ENCODE results near the gene RNF32. TPM values are rescaled to one million over a fixed set of nuclear protein-coding genes. Genes with fewer than 3 reads are reported as not detected.

RNF32 gene
- polyA plus RNA-seq, 3 donors, result 0.03 to 0.13 TPM; not detected in 1

GRCh38 chr7:156655251-156655650 is 14.7 kb downstream of the RNF32 start:
- Histone ChIP-seq H3K4me3 (replicated peaks in 1 of 3; ENCODE audit: low read depth in 2 of 3, low read length in 3 of 3) (no peak overlapping the region), H3K9me3 (replicated peaks in 1 of 2; ENCODE audit: control insufficient read depth in 1 of 2, insufficient read depth in 1 of 2, low read length in 2 of 2) (no peaks in the 10 kb centered on the region), H3K27me3 (ENCODE audit: control insufficient read depth in 2 of 2, insufficient read depth in 2 of 2, low read length in 2 of 2) (no peaks in the 10 kb centered on the region), H3K4me2 (replicated peaks; ENCODE audit: extremely low read depth, low read length, poor library complexity, severe bottlenecking) (no peak overlapping the region), H4K20me1 (ENCODE audit: insufficient read depth, low read length) (no peaks in the 10 kb centered on the region), H3K27ac (ENCODE audit: low read depth in 1 of 2, low read length in 2 of 2) (no peak overlapping the region), H3K36me3 (replicated peaks in 1 of 2; ENCODE audit: control insufficient read depth in 1 of 2, insufficient read depth in 2 of 2, low read length in 2 of 2) (no peaks in the 10 kb centered on the region), H3K9ac (ENCODE audit: insufficient read depth, low read length, poor library complexity, severe bottlenecking) (no peak overlapping the region), H2AFZ (ENCODE audit: insufficient read depth, low read depth, low read length, poor library complexity, severe bottlenecking) (no peak overlapping the region), H3K79me2 (ENCODE audit: insufficient read depth, low read length) (no peaks in the 10 kb centered on the region), H3K4me1 (ENCODE audit: control insufficient read depth in 1 of 2, insufficient read depth in 2 of 2, low read length in 2 of 2) (no peaks in the 10 kb centered on the region)
- TF ChIP-seq, protein P1, sequence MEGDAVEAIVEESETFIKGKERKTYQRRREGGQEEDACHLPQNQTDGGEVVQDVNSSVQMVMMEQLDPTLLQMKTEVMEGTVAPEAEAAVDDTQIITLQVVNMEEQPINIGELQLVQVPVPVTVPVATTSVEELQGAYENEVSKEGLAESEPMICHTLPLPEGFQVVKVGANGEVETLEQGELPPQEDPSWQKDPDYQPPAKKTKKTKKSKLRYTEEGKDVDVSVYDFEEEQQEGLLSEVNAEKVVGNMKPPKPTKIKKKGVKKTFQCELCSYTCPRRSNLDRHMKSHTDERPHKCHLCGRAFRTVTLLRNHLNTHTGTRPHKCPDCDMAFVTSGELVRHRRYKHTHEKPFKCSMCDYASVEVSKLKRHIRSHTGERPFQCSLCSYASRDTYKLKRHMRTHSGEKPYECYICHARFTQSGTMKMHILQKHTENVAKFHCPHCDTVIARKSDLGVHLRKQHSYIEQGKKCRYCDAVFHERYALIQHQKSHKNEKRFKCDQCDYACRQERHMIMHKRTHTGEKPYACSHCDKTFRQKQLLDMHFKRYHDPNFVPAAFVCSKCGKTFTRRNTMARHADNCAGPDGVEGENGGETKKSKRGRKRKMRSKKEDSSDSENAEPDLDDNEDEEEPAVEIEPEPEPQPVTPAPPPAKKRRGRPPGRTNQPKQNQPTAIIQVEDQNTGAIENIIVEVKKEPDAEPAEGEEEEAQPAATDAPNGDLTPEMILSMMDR (IDR thresholded peaks at IDR 0.05), result no peak
- intact Hi-C loops (cut with micrococcal nuclease), result no loop called here
- H3K4me3 Mint-ChIP-seq, result no peak overlapping the region
- H3K27me3 Mint-ChIP-seq (ENCODE audit: low read depth in 3 of 3), result peaks cover 7 to 27% (median 8%) of the 10 kb centered on the region in 3 donors
- H3K9me3 Mint-ChIP-seq, result no peaks in the 10 kb centered on the region
- no peaks in the 10 kb centered on the region for H3K36me3 Mint-ChIP-seq
- DNase-seq, result no peak
- H3K4me1 Mint-ChIP-seq, result no peaks in the 10 kb centered on the region
- H3K27ac Mint-ChIP-seq, result no peak overlapping the region
- WGBS (ENCODE audit: insufficient coverage), result 60% methylated on average over 3 of the region's 6 CpGs

DNA sequence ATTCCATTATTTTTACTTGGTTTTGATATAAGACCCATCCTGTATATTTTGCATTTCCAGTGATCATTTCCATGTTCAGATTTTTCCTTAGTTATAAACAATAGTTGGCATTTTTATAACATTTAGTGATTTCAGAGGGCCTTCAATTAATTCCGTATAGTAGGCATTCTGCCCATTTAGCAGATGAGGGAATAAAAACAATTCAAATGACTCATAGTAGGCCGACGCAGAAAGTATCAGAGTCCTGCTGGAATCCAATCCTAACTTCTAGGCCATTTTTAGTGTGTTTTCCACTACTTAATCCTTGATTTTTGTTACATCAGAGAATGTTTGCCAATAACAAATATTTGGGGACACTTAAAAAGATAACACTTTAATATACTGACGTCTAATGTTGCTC is 15.4 kb downstream of the RNF32 start:
- no peak for DNase-seq
- intact Hi-C loops (cut with micrococcal nuclease), result no loop called here
- Mint-ChIP-seq H3K27me3 (ENCODE audit: low read depth in 3 of 3) (peaks cover 7 to 25% (median 11%) of the 10 kb centered on the region in 3 donors), H3K4me3 (no peak overlapping the region), H3K4me1 (no peaks in the 10 kb centered on the region), H3K27ac (no peak overlapping the region), H3K36me3 (no peaks in the 10 kb centered on the region), H3K9me3 (peaks cover 0 to 4% (median 0%) of the 10 kb centered on the region in 7 donors)
- no peak overlapping the region for H3K4me2 ChIP-seq (replicated peaks; ENCODE audit: extremely low read depth, low read length, poor library complexity, severe bottlenecking)
- H3K36me3 ChIP-seq (replicated peaks in 1 of 2; ENCODE audit: control insufficient read depth in 1 of 2, insufficient read depth in 2 of 2, low read length in 2 of 2), result no peaks in the 10 kb centered on the region
- H3K4me1 ChIP-seq (ENCODE audit: control insufficient read depth in 1 of 2, insufficient read depth in 2 of 2, low read length in 2 of 2), result no peaks in the 10 kb centered on the region
- WGBS (ENCODE audit: insufficient coverage), result no CpG with 5 or more reads among the region's 4 CpGs
- H3K9ac ChIP-seq (ENCODE audit: insufficient read depth, low read length, poor library complexity, severe bottlenecking), result no peak overlapping the region
- no peaks in the 10 kb centered on the region for H3K79me2 ChIP-seq (ENCODE audit: insufficient read depth, low read length)
- TF ChIP-seq, protein P1 (IDR thresholded peaks at IDR 0.05), result no peak
- H2AFZ ChIP-seq (ENCODE audit: insufficient read depth, low read depth, low read length, poor library complexity, severe bottlenecking), result no peak overlapping the region
- H3K27ac ChIP-seq (ENCODE audit: low read depth in 1 of 2, low read length in 2 of 2), result no peak overlapping the region
- H3K27me3 ChIP-seq (ENCODE audit: control insufficient read depth in 2 of 2, insufficient read depth in 2 of 2, low read length in 2 of 2), result no peaks in the 10 kb centered on the region
- H3K4me3 ChIP-seq (replicated peaks in 1 of 3; ENCODE audit: low read depth in 2 of 3, low read length in 3 of 3), result no peak overlapping the region
- H3K9me3 ChIP-seq (replicated peaks in 1 of 2; ENCODE audit: control insufficient read depth in 1 of 2, insufficient read depth in 1 of 2, low read length in 2 of 2), result no peaks in the 10 kb centered on the region
- H4K20me1 ChIP-seq (ENCODE audit: insufficient read depth, low read length), result no peaks in the 10 kb centered on the region
